ENCODE measurements around the gene TENT5A. TPM values are rescaled to one million over a fixed set of nuclear protein-coding genes. Genes with fewer than 3 reads are reported as not detected.

The TENT5A gene
- polyA plus RNA-seq, 3 donors = 9.1 to 28.9 (median 12.1) TPM

GRCh38 chr6:81739230-81740195 lies 13.0 kb downstream of the TENT5A start:
- Mint-ChIP-seq H3K9me3 (peaks cover 0 to 2% (median 0%) of the 10 kb centered on the region in 7 donors), H3K36me3 (peaks cover 0 to 6% of the 10 kb centered on the region in 2 donors), H3K4me1 (peaks cover 23% of the 10 kb centered on the region), H3K27ac (no peak overlapping the region), H3K27me3 (ENCODE audit: low read depth in 3 of 3) (no peaks in the 10 kb centered on the region), H3K4me3 (no peak overlapping the region)
- Histone ChIP-seq H3K4me2 (replicated peaks; ENCODE audit: extremely low read depth, low read length, poor library complexity, severe bottlenecking) (no peak overlapping the region), H3K4me1 (ENCODE audit: control insufficient read depth in 1 of 2, insufficient read depth in 2 of 2, low read length in 2 of 2) (peaks cover 9 to 10% of the 10 kb centered on the region in 2 donors), H3K4me3 (replicated peaks in 1 of 3; ENCODE audit: low read depth in 2 of 3, low read length in 3 of 3) (no peak overlapping the region), H3K79me2 (ENCODE audit: insufficient read depth, low read length) (peaks cover 43% of the 10 kb centered on the region), H3K27ac (ENCODE audit: low read depth in 1 of 2, low read length in 2 of 2) (no peak overlapping the region), H3K36me3 (replicated peaks in 1 of 2; ENCODE audit: control insufficient read depth in 1 of 2, insufficient read depth in 2 of 2, low read length in 2 of 2) (no peaks in the 10 kb centered on the region), H3K27me3 (ENCODE audit: control insufficient read depth in 2 of 2, insufficient read depth in 2 of 2, low read length in 2 of 2) (no peaks in the 10 kb centered on the region), H3K9me3 (replicated peaks in 1 of 2; ENCODE audit: control insufficient read depth in 1 of 2, insufficient read depth in 1 of 2, low read length in 2 of 2) (no peaks in the 10 kb centered on the region), H2AFZ (ENCODE audit: insufficient read depth, low read depth, low read length, poor library complexity, severe bottlenecking) (no peak overlapping the region), H4K20me1 (ENCODE audit: insufficient read depth, low read length) (peaks cover 33% of the 10 kb centered on the region), H3K9ac (ENCODE audit: insufficient read depth, low read length, poor library complexity, severe bottlenecking) (no peak overlapping the region)
- TF ChIP-seq CTCF (IDR thresholded peaks at IDR 0.05) = no peak
- intact Hi-C loops (cut with micrococcal nuclease) = no loop called here
- 100% methylated on average over 2 of the region's 6 CpGs for WGBS (ENCODE audit: insufficient coverage)
- DNase-seq = no peak

GRCh38 chr6:81736428-81736827 lies 16.1 kb downstream of the TENT5A start:
- H3K27me3 Mint-ChIP-seq (ENCODE audit: low read depth in 3 of 3) = no peaks in the 10 kb centered on the region

More at GRCh38 chr6:81736428-81736827, 16.1 kb downstream of the TENT5A start:
- no peak overlapping the region for H2AFZ ChIP-seq (ENCODE audit: insufficient read depth, low read depth, low read length, poor library complexity, severe bottlenecking)
- peaks cover 0 to 2% (median 0%) of the 10 kb centered on the region in 7 donors for H3K9me3 Mint-ChIP-seq
- H3K4me2 ChIP-seq (replicated peaks; ENCODE audit: extremely low read depth, low read length, poor library complexity, severe bottlenecking) = no peak overlapping the region
- H3K4me3 ChIP-seq (replicated peaks in 1 of 3; ENCODE audit: low read depth in 2 of 3, low read length in 3 of 3) = no peak overlapping the region
- DNase-seq = no peak
- no peak overlapping the region for H3K27ac ChIP-seq (ENCODE audit: low read depth in 1 of 2, low read length in 2 of 2)
- TF ChIP-seq CTCF (IDR thresholded peaks at IDR 0.05) = no peak
- H3K27ac Mint-ChIP-seq = no peak overlapping the region
- H3K4me3 Mint-ChIP-seq = no peak overlapping the region
- H3K9me3 ChIP-seq (replicated peaks in 1 of 2; ENCODE audit: control insufficient read depth in 1 of 2, insufficient read depth in 1 of 2, low read length in 2 of 2) = no peaks in the 10 kb centered on the region
- H4K20me1 ChIP-seq (ENCODE audit: insufficient read depth, low read length) = peaks cover 22% of the 10 kb centered on the region
- H3K4me1 Mint-ChIP-seq = peaks cover 10% of the 10 kb centered on the region
- no peaks in the 10 kb centered on the region for H3K4me1 ChIP-seq (ENCODE audit: control insufficient read depth in 1 of 2, insufficient read depth in 2 of 2, low read length in 2 of 2)
- no peaks in the 10 kb centered on the region for H3K36me3 ChIP-seq (replicated peaks in 1 of 2; ENCODE audit: control insufficient read depth in 1 of 2, insufficient read depth in 2 of 2, low read length in 2 of 2)
- no peak overlapping the region for H3K9ac ChIP-seq (ENCODE audit: insufficient read depth, low read length, poor library complexity, severe bottlenecking)
- no peaks in the 10 kb centered on the region for H3K27me3 ChIP-seq (ENCODE audit: control insufficient read depth in 2 of 2, insufficient read depth in 2 of 2, low read length in 2 of 2)
- H3K79me2 ChIP-seq (ENCODE audit: insufficient read depth, low read length) = peaks cover 31% of the 10 kb centered on the region
- intact Hi-C loops (cut with micrococcal nuclease) = no loop called here
- H3K36me3 Mint-ChIP-seq = peaks cover 0 to 4% of the 10 kb centered on the region in 2 donors

Measured in CD14-positive monocyte (primary cell).